Eye (tissue), 1 donor: Measurements from ENCODE around the gene SAMD14.

Source experiments
- DNase-seq: peaks from one replicate; pipeline ENCODE4 v3.0.0-alpha.2; 2015

Gene SAMD14

DNA sequence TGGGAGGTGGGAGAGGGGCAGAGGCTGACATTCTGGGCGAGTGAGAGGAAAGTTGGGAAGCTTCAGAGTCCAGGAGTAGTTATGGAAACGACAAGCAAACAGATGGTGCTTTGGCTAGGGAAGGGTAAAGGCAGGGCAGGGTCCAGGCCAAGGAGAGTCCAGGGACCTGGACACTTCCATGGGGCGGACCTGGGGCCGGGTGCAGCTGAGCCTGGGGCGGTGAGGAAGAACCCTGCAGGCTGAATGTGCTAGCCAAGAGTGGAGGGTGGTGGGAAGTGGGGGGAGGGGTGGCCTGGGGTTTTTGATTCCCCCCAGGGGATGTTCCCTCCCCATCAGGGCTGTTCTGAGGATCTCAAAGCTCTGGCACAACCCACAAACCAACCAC lies 17.9 kb upstream of the SAMD14 start:
- no peak for DNase-seq

- no peak for DNase-seq
Measured at GRCh38 chr17:50146927-50147665, 17.1 kb upstream of the SAMD14 start.

DNA sequence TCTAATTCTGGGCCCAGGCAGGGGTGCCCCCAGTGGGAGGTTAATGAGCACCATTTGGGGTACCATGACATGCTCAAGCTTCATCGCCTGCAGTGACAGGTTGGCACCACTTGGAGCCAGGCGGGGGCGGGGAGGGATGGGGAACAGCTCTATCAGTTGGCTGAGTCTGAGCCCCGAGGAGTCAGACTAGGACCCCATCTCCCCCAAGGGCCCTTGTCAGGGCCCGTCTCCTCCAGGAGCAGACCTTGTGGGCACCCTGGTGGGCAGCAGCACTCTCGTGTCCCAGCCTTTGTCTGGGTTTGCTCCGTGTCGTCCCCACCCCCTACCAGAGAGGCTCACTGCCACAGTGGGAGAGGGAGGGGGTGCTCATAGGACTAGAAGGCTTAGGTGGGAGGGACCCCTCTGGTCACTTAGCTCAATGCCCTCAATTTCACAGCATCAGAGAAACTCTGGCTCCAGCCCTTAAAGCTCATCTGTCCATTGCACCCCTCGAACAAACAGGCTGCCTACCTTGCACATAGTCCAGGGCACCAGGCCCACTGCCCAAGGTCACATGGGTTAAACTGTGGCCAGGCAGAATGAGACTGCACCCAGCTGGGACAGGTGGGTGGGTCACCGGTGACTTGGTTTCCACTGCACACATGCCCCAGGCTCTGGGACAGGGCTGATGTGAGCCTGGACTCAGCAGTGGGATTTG lies 16.4 kb upstream of the SAMD14 start:
- no peak for DNase-seq

DNA sequence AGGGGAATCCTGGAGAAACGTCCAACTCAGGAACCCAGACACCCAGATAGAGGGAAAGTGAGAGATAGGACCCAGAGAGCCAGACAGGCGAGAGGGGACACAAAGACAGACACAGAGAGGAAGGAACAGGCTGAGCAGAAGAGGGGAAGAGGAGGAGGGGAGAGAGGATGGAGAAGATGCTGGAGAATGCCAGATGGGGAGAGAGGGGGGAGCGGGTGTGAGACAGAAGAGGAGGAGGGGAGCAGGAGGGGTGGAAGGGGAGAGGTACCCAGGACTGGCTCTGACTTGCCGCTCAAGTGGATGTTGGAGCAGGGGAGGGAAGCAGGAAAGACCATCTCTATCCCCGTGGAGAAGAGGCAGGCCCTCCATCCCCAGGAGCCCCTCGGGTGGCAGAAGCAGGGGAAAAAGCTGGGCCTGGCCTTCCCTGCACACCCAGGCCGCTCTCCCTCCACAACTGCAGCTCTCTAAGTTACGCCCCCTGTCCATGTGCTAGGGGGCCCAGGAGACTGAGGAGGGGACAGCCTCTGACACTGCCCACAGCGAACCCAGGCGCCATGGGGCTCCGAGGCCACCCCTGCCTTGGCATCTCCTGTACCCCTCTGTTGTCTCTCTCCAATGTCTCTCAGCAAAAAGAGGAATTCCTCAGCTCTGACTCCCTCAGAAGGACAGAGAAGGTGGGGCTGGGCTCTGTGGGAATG lies 15.7 kb upstream of the SAMD14 start:
- no peak for DNase-seq

GRCh38 chr17:50144845-50145531 lies 15.0 kb upstream of the SAMD14 start:
- no peak for DNase-seq

GRCh38 chr17:50144355-50144754 lies 14.4 kb upstream of the SAMD14 start:
- no peak for DNase-seq

DNA sequence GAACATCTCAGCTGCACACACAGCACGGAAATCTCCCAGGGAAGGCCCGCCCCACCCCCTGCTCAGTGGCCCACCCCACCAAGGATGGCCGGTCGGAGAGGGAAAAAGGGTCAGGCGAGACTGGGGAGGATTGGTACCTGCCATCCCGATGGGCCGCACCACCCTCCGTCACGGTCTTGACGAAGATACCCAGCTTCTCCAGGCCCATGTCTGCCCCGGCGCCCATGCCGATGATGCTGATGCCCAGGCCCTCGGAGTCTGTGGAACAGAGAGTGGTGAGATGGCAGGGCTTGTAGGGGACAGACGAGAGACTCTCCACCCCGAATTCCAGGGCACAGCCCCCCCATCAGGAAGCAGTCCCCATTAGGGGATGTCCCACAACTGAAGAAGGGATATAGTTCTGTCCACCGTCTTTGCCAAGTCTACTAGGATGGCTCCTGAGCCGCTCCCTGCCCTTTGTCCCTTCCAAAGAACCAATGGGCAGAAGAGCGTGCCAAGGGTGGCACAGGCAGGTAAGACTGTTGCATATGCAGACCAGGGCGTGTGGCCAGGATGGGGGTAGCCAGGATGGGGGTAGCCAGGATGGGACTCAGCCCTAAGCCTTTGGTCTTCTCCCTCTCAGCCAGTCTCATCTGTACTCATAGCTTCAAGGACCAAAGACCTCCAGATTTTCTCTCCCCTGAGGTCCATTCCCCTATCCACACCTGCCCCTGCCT lies 13.7 kb upstream of the SAMD14 start:
- DNase-seq = no peak

- no peak for DNase-seq
Measured at GRCh38 chr17:50141745-50142110, 11.8 kb upstream of the SAMD14 start.

DNA sequence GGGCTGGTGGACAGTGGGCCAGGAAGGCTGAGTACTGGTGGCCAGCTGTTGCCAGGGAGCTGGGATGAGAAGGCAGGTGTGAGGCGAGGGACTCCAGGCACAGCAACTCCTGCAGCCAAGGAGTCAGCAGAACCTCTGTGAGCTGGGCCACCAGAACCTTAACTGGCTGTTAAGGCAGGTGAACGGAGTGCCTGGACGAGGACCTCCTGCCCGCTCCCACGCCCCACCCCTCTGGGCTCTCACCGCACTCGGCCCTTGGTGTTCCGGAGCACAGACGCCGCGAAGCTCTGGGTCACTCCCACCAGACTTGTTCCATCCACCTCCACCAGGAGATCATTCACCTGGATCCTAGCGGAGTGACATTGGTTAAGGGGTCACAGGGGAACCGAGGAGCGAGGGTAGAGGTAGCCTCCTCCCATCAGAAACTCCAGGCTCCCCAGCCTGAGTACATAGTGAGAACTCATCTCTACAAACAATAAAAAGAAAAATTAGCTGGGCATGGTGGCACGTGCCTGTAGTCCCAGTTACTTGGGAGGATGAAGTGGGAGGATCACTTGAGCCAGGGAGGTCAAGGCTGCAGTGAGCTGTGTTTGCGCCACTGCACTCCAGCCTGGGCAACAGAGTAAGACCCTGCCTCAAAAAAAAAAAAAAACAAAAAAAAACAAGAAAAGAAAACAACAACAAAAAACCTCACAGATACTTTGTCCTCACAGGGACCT lies 11.2 kb upstream of the SAMD14 start:
- DNase-seq = no peak

- peak; percentile 81 for DNase-seq
Measured at GRCh38 chr17:50139950-50140885, 10.3 kb upstream of the SAMD14 start.

GRCh38 chr17:50139185-50139783 lies 9.3 kb upstream of the SAMD14 start:
- no peak for DNase-seq

DNA sequence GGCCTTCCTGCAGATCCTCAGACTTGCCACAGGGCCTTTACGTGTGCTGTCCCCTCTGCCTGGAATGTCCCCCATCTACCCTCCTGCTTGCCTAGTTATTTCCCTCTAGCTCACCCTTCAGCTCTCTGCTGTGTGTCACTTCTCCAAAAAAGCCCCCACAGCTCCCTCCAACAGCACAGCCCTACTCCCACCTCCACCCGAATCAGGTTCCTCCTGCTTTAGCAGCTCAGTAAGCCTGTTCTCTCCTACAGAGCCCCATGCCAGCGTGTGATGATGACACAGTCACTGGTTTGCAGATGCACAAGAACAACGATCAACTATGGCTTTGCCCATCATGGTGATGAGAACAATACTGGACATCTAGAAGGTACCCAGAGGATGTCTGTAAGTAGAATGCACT lies 7.1 kb upstream of the SAMD14 start:
- DNase-seq = no peak

- no peak for DNase-seq
Measured at GRCh38 chr17:50136096-50136687, 6.2 kb upstream of the SAMD14 start.

DNA sequence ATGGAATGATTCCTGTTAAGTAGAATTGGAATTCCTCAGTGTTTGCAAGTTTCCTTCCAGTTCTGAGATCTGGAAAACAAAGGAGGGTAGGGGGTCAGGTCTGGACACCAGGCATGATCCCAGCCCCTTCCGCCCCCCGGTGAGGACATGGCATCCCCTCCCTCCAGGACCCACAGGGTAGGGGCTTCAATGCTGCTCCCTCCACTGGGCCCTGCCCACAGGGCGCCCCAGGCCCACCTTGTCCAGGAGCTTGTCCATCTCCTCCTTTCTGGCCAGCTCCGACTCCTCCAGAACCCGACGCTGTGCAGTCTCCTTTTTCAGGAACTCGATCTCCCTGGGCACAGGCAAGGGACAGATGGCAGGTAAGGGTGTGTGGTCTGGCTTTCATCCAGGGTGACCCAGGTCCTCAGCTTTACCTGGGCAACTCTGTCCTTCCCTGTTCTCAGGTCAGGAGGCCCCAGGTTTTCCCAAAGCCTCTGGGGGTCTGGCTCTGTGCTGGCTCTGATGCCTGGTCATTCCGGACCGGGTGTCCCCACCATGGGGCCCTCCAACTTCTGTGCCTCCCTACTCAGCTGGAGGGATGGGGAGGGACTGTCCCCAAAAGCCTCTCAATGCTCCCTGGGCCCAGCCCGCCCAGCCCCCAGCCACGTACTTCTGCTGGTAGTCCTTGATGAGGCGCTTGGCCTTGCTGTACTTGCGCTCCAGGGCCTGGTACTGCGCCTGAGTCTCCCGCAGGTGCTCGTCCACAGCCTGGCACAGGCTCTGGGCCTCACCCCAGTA lies 5.5 kb upstream of the SAMD14 start:
- no peak for DNase-seq

DNA sequence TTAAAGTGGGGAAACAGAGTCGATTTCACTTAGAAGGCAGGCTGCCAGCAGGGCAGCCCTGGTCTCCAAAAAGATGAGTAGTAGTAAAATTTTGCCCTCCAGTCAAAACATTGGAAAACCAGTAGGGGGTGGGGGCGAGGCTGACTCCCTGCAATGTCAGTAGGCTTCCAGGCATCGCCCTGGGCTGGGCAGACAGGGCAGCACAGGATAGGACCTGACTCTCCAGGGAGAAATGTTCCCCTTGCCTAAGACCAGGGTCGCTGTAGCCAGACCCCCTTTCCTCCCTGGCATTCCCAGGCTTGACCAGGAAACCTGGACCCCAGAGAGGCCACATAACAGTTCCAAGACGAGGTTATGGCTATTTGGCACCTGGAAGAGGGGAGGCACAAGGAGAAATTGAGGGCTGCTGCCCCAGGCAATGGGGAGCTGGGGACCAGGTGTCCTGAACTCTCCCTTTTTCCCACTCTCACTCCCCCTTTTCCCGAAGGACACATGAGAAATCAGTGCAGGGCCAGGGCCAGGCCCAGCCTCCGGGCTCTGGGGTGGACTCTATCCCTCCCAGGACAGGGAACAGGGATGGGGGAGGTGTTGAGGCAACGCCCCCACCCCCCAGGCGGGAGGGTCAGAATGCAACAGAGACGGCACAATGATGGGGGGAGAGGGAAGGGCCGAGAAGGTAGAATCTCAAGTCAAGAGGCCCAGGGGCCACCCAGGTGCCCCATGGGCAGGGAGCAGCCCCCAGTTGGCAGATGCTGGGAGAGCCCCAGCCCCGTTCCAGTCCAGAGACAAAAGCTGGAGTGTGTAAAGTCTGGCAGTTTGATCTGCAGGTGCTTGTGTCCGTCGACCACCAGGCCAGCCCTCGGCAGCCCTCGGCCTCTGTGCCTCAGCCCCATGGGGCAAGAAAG lies 4.5 kb upstream of the SAMD14 start:
- no peak for DNase-seq

- DNase-seq = no peak
Measured at GRCh38 chr17:50133769-50134099, 3.8 kb upstream of the SAMD14 start.

DNA sequence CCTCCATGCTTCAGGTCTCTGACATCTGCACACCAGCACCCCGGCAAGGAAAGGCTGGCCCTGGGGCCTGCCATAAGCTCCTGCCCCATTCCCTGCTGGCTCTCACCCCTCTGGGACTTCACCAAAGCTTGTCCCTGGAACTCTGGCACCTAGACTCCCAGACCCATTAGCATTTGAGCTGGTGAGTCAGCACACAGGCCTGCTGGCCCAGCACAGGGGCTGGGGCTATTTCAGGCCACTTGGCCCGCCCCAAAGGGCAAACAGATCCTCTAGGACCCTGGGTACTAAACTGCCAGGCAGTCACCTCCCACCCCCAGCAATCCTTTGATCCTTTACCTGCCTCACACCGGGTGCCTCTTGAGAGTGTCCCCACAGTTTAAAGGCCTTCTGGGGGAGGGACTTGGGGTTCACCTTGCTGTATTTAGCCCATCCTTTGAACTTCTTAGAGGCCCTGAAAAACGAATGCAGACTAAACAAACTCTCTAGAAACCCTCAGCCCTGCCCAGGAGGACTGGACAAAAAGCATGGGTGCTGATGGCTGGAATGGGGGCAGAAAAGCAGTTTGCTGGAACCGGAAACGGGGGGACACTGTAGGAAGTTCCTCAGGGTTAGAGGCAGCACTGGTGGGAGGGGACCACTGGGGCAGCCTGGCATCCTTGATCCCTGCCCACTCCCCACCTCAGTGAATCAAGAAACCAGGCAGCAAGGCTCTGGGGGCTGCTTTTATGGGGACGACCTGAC lies 3.2 kb upstream of the SAMD14 start:
- no peak for DNase-seq
